Measurements from ENCODE around the gene CSNK2A3. TPM values are rescaled to one million over a fixed set of nuclear protein-coding genes. Genes with fewer than 3 reads are reported as not detected.

CSNK2A3 gene
- total RNA-seq, 5 donors from 2014 or later (not counting 1 experiment from before 2014, with no cell fraction given) = 0.32 to 0.93 TPM; not detected in 3

GRCh38 chr11:11318961-11319360 is 34.1 kb downstream of the CSNK2A3 start:
- Mint-ChIP-seq H3K27me3 (peaks cover 0 to 4% of the 10 kb centered on the region in 2 donors), H3K4me3 (no peak overlapping the region), H3K27ac (no peak overlapping the region), H3K36me3 (no peaks in the 10 kb centered on the region), H3K4me1 (no peaks in the 10 kb centered on the region), H3K9me3 (peaks cover 7 to 17% (median 14%) of the 10 kb centered on the region in 3 donors)
- POLR2A ChIA-PET = no interaction called here
- Histone ChIP-seq H3K36me3 (ENCODE audit: control insufficient read depth in 2 of 2, extremely low read depth in 1 of 2, insufficient read depth in 1 of 2, low read length in 1 of 2) (no peaks in the 10 kb centered on the region), H3K27ac (ENCODE audit: low read length) (no peak overlapping the region), H3K4me3 (ENCODE audit: control insufficient read depth in 1 of 2, extremely low read depth in 1 of 2, low read length in 1 of 2) (no peak overlapping the region), H3K4me1 (ENCODE audit: control insufficient read depth in 1 of 2, extremely low read depth in 1 of 2, insufficient read depth in 2 of 2, low read length in 2 of 2) (no peaks in the 10 kb centered on the region), H3K9me3 (no peaks in the 10 kb centered on the region), H3K27me3 (replicated peaks in 1 of 2; ENCODE audit: control insufficient read depth in 2 of 2, extremely low read depth in 1 of 2, insufficient read depth in 2 of 2, low read length in 1 of 2) (peaks cover 0 to 4% of the 10 kb centered on the region in 2 experiments)
- no peak for DNase-seq
- ATAC-seq (replicated peaks in 1 of 4) = no peak
- CTCF ChIA-PET = interaction anchor here in 1 of 2 donors (1.5 kb wide), 1 partner anchor 17 kb away, joined by 4 read pairs; no protein-coding TSS in a partner anchor
- 50% methylated on average over 4 of the region's 4 CpGs for WGBS (ENCODE audit: insufficient coverage)

DNA sequence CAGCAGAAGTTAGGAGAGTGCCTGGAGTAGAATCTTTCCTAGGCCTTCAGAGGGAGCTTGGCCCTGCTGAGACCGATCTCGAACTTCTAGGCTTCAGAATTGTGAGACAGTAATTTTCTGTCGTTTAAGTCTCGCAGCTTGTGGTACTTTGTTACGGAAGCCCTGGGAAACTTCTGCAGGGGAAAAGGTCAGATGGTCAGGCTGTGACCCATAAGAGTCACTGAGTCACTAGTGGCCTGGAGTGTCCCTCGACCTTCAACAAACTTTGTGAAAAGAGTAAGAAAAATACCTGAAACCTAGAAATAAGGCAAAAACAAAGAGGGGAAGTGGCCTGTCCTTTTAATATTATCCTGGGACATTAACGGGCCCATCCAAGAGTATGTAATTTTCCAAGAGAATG is 34.6 kb downstream of the CSNK2A3 start:
- peaks cover 7 to 12% (median 11%) of the 10 kb centered on the region in 3 donors for H3K9me3 Mint-ChIP-seq
- Histone ChIP-seq H3K27me3 (replicated peaks in 1 of 2; ENCODE audit: control insufficient read depth in 2 of 2, extremely low read depth in 1 of 2, insufficient read depth in 2 of 2, low read length in 1 of 2) (peaks cover 0 to 4% of the 10 kb centered on the region in 2 experiments), H3K36me3 (ENCODE audit: control insufficient read depth in 2 of 2, extremely low read depth in 1 of 2, insufficient read depth in 1 of 2, low read length in 1 of 2) (no peaks in the 10 kb centered on the region), H3K4me3 (ENCODE audit: control insufficient read depth in 1 of 2, extremely low read depth in 1 of 2, low read length in 1 of 2) (no peak overlapping the region), H3K27ac (ENCODE audit: low read length) (no peak overlapping the region), H3K4me1 (ENCODE audit: control insufficient read depth in 1 of 2, extremely low read depth in 1 of 2, insufficient read depth in 2 of 2, low read length in 2 of 2) (no peaks in the 10 kb centered on the region), H3K9me3 (no peaks in the 10 kb centered on the region)
- H3K36me3 Mint-ChIP-seq = no peaks in the 10 kb centered on the region
- POLR2A ChIA-PET = no interaction called here
- H3K27ac Mint-ChIP-seq = no peak overlapping the region
- no peaks in the 10 kb centered on the region for H3K4me1 Mint-ChIP-seq
- DNase-seq = no peak
- 77% methylated on average over 6 of the region's 7 CpGs for WGBS (ENCODE audit: insufficient coverage)
- CTCF ChIA-PET = interaction anchor here in 1 of 2 donors (1.5 kb wide), 1 partner anchor 18 kb away, joined by 4 read pairs; no protein-coding TSS in a partner anchor
- H3K27me3 Mint-ChIP-seq = peaks cover 0 to 4% of the 10 kb centered on the region in 2 donors
- no peak for ATAC-seq (replicated peaks in 1 of 4)
- H3K4me3 Mint-ChIP-seq = no peak overlapping the region

DNA sequence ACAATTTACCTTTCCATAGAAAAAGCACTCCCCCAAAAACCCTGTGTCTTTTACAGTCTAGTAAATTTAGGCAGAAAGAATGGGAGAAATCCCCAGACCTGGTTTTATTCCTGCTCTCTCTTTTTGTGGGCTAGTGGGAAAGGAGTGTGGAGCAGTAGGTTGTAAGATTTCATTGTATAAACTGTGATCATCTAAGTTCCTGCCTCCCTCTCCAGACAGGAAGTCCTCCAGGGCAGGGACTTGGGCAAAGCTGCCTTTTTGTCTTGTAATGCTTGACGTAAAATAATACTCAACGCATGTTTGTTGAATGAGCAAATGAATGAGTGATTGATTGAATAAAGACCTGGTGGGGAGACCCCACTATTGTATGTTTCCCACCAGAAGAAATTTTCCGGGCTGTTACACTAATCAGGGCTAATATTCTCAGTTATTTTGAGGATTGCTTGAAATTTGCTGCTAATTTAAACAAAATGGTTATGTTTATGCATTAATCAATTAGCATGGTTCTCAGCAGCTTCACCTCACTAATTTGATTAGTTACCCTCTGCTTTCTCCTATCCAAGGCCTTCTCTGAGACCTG is 36.3 kb downstream of the CSNK2A3 start:
- ATAC-seq (replicated peaks in 1 of 4) = no peak
- H3K4me1 ChIP-seq (ENCODE audit: control insufficient read depth in 1 of 2, extremely low read depth in 1 of 2, insufficient read depth in 2 of 2, low read length in 2 of 2) = no peaks in the 10 kb centered on the region
- H3K27me3 ChIP-seq (replicated peaks in 1 of 2; ENCODE audit: control insufficient read depth in 2 of 2, extremely low read depth in 1 of 2, insufficient read depth in 2 of 2, low read length in 1 of 2) = peaks cover 0 to 4% of the 10 kb centered on the region in 2 experiments
- CTCF ChIA-PET = no interaction called here
- no peaks in the 10 kb centered on the region for H3K4me1 Mint-ChIP-seq
- no peak for DNase-seq
- POLR2A ChIA-PET = no interaction called here
- no peak overlapping the region for H3K27ac Mint-ChIP-seq
- 100% methylated on average over 1 of the region's 3 CpGs for WGBS (ENCODE audit: insufficient coverage)
- H3K36me3 Mint-ChIP-seq = no peaks in the 10 kb centered on the region
- H3K27me3 Mint-ChIP-seq = peaks cover 0 to 4% of the 10 kb centered on the region in 2 donors
- no peak overlapping the region for H3K27ac ChIP-seq (ENCODE audit: low read length)
- no peak overlapping the region for H3K4me3 Mint-ChIP-seq
- no peak overlapping the region for H3K4me3 ChIP-seq (ENCODE audit: control insufficient read depth in 1 of 2, extremely low read depth in 1 of 2, low read length in 1 of 2)
- H3K9me3 Mint-ChIP-seq = no peaks in the 10 kb centered on the region
- H3K36me3 ChIP-seq (ENCODE audit: control insufficient read depth in 2 of 2, extremely low read depth in 1 of 2, insufficient read depth in 1 of 2, low read length in 1 of 2) = no peaks in the 10 kb centered on the region
- H3K9me3 ChIP-seq = no peaks in the 10 kb centered on the region

- Histone ChIP-seq H3K4me3 (ENCODE audit: control insufficient read depth in 1 of 2, extremely low read depth in 1 of 2, low read length in 1 of 2) (no peak overlapping the region), H3K4me1 (ENCODE audit: control insufficient read depth in 1 of 2, extremely low read depth in 1 of 2, insufficient read depth in 2 of 2, low read length in 2 of 2) (no peaks in the 10 kb centered on the region), H3K27ac (ENCODE audit: low read length) (no peak overlapping the region), H3K27me3 (replicated peaks in 1 of 2; ENCODE audit: control insufficient read depth in 2 of 2, extremely low read depth in 1 of 2, insufficient read depth in 2 of 2, low read length in 1 of 2) (no peaks in the 10 kb centered on the region), H3K9me3 (no peaks in the 10 kb centered on the region), H3K36me3 (ENCODE audit: control insufficient read depth in 2 of 2, extremely low read depth in 1 of 2, insufficient read depth in 1 of 2, low read length in 1 of 2) (no peaks in the 10 kb centered on the region)
- POLR2A ChIA-PET = interaction anchor here in 1 of 2 donors (0.5 kb wide), 1 partner anchor 168 kb away, joined by 3 read pairs; no protein-coding TSS in a partner anchor
- Mint-ChIP-seq H3K4me1 (peaks cover 7 to 8% (median 8%) of the 10 kb centered on the region in 3 donors), H3K27ac (no peak overlapping the region), H3K9me3 (peaks cover 0 to 3% (median 0%) of the 10 kb centered on the region in 3 donors), H3K27me3 (peaks cover 0 to 3% of the 10 kb centered on the region in 2 donors), H3K36me3 (no peaks in the 10 kb centered on the region), H3K4me3 (no peak overlapping the region)
- ATAC-seq (replicated peaks in 1 of 4) (no peak), DNase-seq (no peak)
- WGBS (ENCODE audit: insufficient coverage) = 80% methylated on average over 4 of the region's 6 CpGs
- CTCF ChIA-PET = interaction anchor here in 1 of 2 donors (0.7 kb wide), 1 partner anchor 1243 kb away, joined by 3 read pairs; no protein-coding TSS in a partner anchor
Observed at GRCh38 chr11:11313902-11314692, 39.0 kb downstream of the CSNK2A3 start.

DNA sequence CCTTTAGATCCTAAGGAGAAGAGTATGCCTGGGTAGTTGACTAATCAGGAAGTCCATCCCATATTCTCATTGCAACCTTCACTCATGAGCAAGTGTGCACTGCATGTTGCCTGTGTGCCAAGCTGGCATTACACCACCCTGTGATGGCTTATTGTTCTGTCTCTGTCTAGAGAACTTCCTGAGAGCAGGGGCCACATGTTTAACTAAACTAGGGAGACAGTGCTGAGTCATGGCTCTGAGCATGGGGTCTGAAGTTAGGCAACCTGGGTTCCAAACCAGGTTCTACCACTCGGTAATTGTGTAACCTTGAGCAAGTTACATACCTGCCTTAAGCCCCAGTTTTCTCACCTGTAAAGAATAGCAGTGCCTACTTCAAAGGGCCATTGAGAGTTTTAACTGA is 39.6 kb downstream of the CSNK2A3 start:
- no peaks in the 10 kb centered on the region for H3K36me3 Mint-ChIP-seq
- peaks cover 0 to 3% (median 0%) of the 10 kb centered on the region in 3 donors for H3K9me3 Mint-ChIP-seq
- Histone ChIP-seq H3K27ac (ENCODE audit: low read length) (no peak overlapping the region), H3K36me3 (ENCODE audit: control insufficient read depth in 2 of 2, extremely low read depth in 1 of 2, insufficient read depth in 1 of 2, low read length in 1 of 2) (no peaks in the 10 kb centered on the region), H3K27me3 (replicated peaks in 1 of 2; ENCODE audit: control insufficient read depth in 2 of 2, extremely low read depth in 1 of 2, insufficient read depth in 2 of 2, low read length in 1 of 2) (no peaks in the 10 kb centered on the region), H3K4me3 (ENCODE audit: control insufficient read depth in 1 of 2, extremely low read depth in 1 of 2, low read length in 1 of 2) (no peak overlapping the region), H3K9me3 (no peaks in the 10 kb centered on the region), H3K4me1 (ENCODE audit: control insufficient read depth in 1 of 2, extremely low read depth in 1 of 2, insufficient read depth in 2 of 2, low read length in 2 of 2) (no peaks in the 10 kb centered on the region)
- no peak overlapping the region for H3K4me3 Mint-ChIP-seq
- CTCF ChIA-PET = no interaction called here
- peaks cover 3% of the 10 kb centered on the region in 2 donors for H3K27me3 Mint-ChIP-seq
- H3K27ac Mint-ChIP-seq = no peak overlapping the region
- peaks cover 7 to 8% (median 8%) of the 10 kb centered on the region in 3 donors for H3K4me1 Mint-ChIP-seq
- 100% methylated on average over 1 of the region's 1 CpG for WGBS (ENCODE audit: insufficient coverage)
- no peak for DNase-seq
- ATAC-seq (replicated peaks in 1 of 4) = no peak
- POLR2A ChIA-PET = no interaction called here

GRCh38 chr11:11312738-11313137 is 40.3 kb downstream of the CSNK2A3 start:
- Mint-ChIP-seq H3K9me3 (peaks cover 0 to 3% (median 0%) of the 10 kb centered on the region in 3 donors), H3K27me3 (peaks cover 3 to 5% of the 10 kb centered on the region in 2 donors), H3K4me1 (peaks cover 7 to 8% (median 8%) of the 10 kb centered on the region in 3 donors), H3K27ac (no peak overlapping the region), H3K36me3 (no peaks in the 10 kb centered on the region), H3K4me3 (no peak overlapping the region)
- H3K27me3 ChIP-seq (replicated peaks in 1 of 2; ENCODE audit: control insufficient read depth in 2 of 2, extremely low read depth in 1 of 2, insufficient read depth in 2 of 2, low read length in 1 of 2) = no peaks in the 10 kb centered on the region
- H3K36me3 ChIP-seq (ENCODE audit: control insufficient read depth in 2 of 2, extremely low read depth in 1 of 2, insufficient read depth in 1 of 2, low read length in 1 of 2) = no peaks in the 10 kb centered on the region
- H3K27ac ChIP-seq (ENCODE audit: low read length) = no peak overlapping the region
- ChIA-PET CTCF (no interaction called here), POLR2A (no interaction called here)
- ATAC-seq (replicated peaks in 1 of 4) (no peak), DNase-seq (no peak)
- no peaks in the 10 kb centered on the region for H3K9me3 ChIP-seq
- WGBS (ENCODE audit: insufficient coverage) = no CpG with 5 or more reads among the region's 1 CpG
- no peaks in the 10 kb centered on the region for H3K4me1 ChIP-seq (ENCODE audit: control insufficient read depth in 1 of 2, extremely low read depth in 1 of 2, insufficient read depth in 2 of 2, low read length in 2 of 2)
- H3K4me3 ChIP-seq (ENCODE audit: control insufficient read depth in 1 of 2, extremely low read depth in 1 of 2, low read length in 1 of 2) = no peak overlapping the region

Measured in T-cell (primary cell).